WTC11 (cell line): ENCODE measurements around the gene IQGAP2. TPM values are rescaled to one million over a fixed set of nuclear protein-coding genes. Genes with fewer than 3 reads are reported as not detected.

Experiments used
- ATAC-seq: fragments of 200-7000 bp; cut with Tn5 transposase; 2 replicates; pipeline ENCODE4 v1.10.0; 2021; ENCODE audit warnings: mild to moderate bottlenecking, moderate library complexity
- CTCF ChIA-PET: fragments of 300-600 bp; sonication (Branson Sonifier 250); formaldehyde crosslinking; loops from one replicate; lab custom pipeline; 2021; ENCODE audit warnings: antibody characterized with exemption; lab: Charles Lee
- POLR2A ChIA-PET: fragments of 350-600 bp; sonication (Branson Sonifier 250); formaldehyde crosslinking; loops from one replicate; lab custom pipeline; 2021; ENCODE audit warnings: antibody characterized with exemption; lab: Charles Lee
- DNase-seq: peaks from one replicate; pipeline ENCODE4 v3.0.0; 2021; ENCODE audit warnings: low spot score
- H3K27ac Mint-ChIP-seq: 2 replicates; pipeline ENCODE4 v1.8.0; 2021; ENCODE audit warnings: mixed read lengths
- H3K27me3 Mint-ChIP-seq: 2 replicates; pipeline ENCODE4 v1.8.0; 2021; ENCODE audit warnings: low read depth, mild to moderate bottlenecking, moderate library complexity, mixed read lengths
- H3K36me3 Mint-ChIP-seq: 2 replicates; pipeline ENCODE4 v1.8.0; 2021; ENCODE audit warnings: mixed read lengths
- H3K4me1 Mint-ChIP-seq: 2 replicates; pipeline ENCODE4 v1.8.0; 2022; ENCODE audit warnings: mixed read lengths
- H3K4me3 Mint-ChIP-seq: 2 replicates; pipeline ENCODE4 v1.8.0; 2021; ENCODE audit warnings: mild to moderate bottlenecking, moderate library complexity, mixed read lengths
- H3K9me3 Mint-ChIP-seq: 2 replicates; pipeline ENCODE4 v1.8.0; 2021; ENCODE audit warnings: mixed read lengths
- ATF1 ChIP-seq: sonication (generic); formaldehyde crosslinking; IDR thresholded peaks from 2 replicates; pipeline ENCODE4 v1.8.1; 2023; ENCODE audit warnings: mild to moderate bottlenecking, moderate library complexity, missing genetic modification reagents
- ATF2 ChIP-seq: sonication (generic); formaldehyde crosslinking; IDR thresholded peaks from 2 replicates; pipeline ENCODE4 v1.8.1; 2022; ENCODE audit warnings: low read depth, missing genetic modification reagents, borderline replicate concordance
- ATF3 ChIP-seq: sonication (generic); formaldehyde crosslinking; conservative IDR thresholded peaks from 2 replicates; pipeline ENCODE4 v1.8.1; 2022; ENCODE audit warnings: mild to moderate bottlenecking, missing genetic modification reagents
- CBFB ChIP-seq: sonication (generic); formaldehyde crosslinking; IDR thresholded peaks from 2 replicates; pipeline ENCODE4 v1.8.1; 2022; ENCODE audit warnings: mild to moderate bottlenecking, low read depth, missing genetic modification reagents
- MYBL2 ChIP-seq: sonication (generic); formaldehyde crosslinking; IDR thresholded peaks from 2 replicates; pipeline ENCODE4 v1.8.1; 2023; ENCODE audit warnings: mild to moderate bottlenecking, moderate library complexity, missing genetic modification reagents
- NR3C1 ChIP-seq: sonication (generic); formaldehyde crosslinking; conservative IDR thresholded peaks from 2 replicates; pipeline ENCODE4 v1.8.1; 2023; ENCODE audit warnings: low read depth, mild to moderate bottlenecking, missing genetic modification reagents
- SP1 ChIP-seq: sonication (generic); formaldehyde crosslinking; conservative IDR thresholded peaks from 2 replicates; pipeline ENCODE4 v1.8.1; 2022; ENCODE audit warnings: missing genetic modification reagents
- STAT6 ChIP-seq: sonication (generic); formaldehyde crosslinking; conservative IDR thresholded peaks from 2 replicates; pipeline ENCODE4 v1.8.1; 2023; ENCODE audit warnings: mild to moderate bottlenecking, low read depth, missing genetic modification reagents, moderate library complexity
- TEAD1 ChIP-seq: sonication (generic); formaldehyde crosslinking; IDR thresholded peaks from 2 replicates; pipeline ENCODE4 v1.8.0; 2022; ENCODE audit warnings: mild to moderate bottlenecking, missing genetic modification reagents
- USF1 ChIP-seq: sonication (generic); formaldehyde crosslinking; IDR thresholded peaks from 2 replicates; pipeline ENCODE4 v1.8.0; 2022; ENCODE audit warnings: mild to moderate bottlenecking, missing genetic modification reagents
- ZNF219 ChIP-seq: sonication (generic); formaldehyde crosslinking; IDR thresholded peaks from 2 replicates; pipeline ENCODE4 v1.8.0; 2023; ENCODE audit warnings: missing genetic modification reagents, mild to moderate bottlenecking, borderline replicate concordance
- ZNF281 ChIP-seq: sonication (generic); formaldehyde crosslinking; IDR thresholded peaks from 2 replicates; pipeline ENCODE4 v1.8.0; 2023; ENCODE audit warnings: mild to moderate bottlenecking, missing genetic modification reagents
- ZNF425 ChIP-seq: fragments of 250-450 bp; sonication (Bioruptor Pico); conservative IDR thresholded peaks from 2 replicates; pipeline ENCODE4 v1.9.0; 2021; ENCODE audit warnings: mild to moderate bottlenecking
- total RNA-seq: library from RNA; stranded (reverse); gene quantifications from 3 replicates; pipeline ENCODE4 v1.2.3, GENCODE V29; 2021

IQGAP2 gene
- total RNA-seq, 1 experiment from 2014 or later: 70.6 TPM

GRCh38 chr5:76717222-76718083 is 314.4 kb downstream of the IQGAP2 start:
- H3K4me3 Mint-ChIP-seq: peak overlapping the region; percentile 89
- ChIA-PET CTCF (interaction anchor here (0.6 to 3.0 kb wide), 4 partner anchors 57 to 151 kb away, joined by 3 to 19 read pairs (median 4); partner anchors contain the start of gene F2RL1), POLR2A (no interaction called here)
- peaks cover 28% of the 10 kb centered on the region for H3K4me1 Mint-ChIP-seq
- ATAC-seq (no peak), DNase-seq (no peak)
- no peak for TF ChIP-seq USF1 (CRISPR knock-in tag)
- H3K27me3 Mint-ChIP-seq: peaks cover 34% of the 10 kb centered on the region
- no peaks in the 10 kb centered on the region for H3K36me3 Mint-ChIP-seq
- no peaks in the 10 kb centered on the region for H3K9me3 Mint-ChIP-seq
- no peak overlapping the region for H3K27ac Mint-ChIP-seq

GRCh38 chr5:76718381-76718832 is 315.3 kb downstream of the IQGAP2 start:
- POLR2A ChIA-PET: no interaction called here
- peaks cover 30% of the 10 kb centered on the region for H3K27me3 Mint-ChIP-seq
- no peak overlapping the region for H3K27ac Mint-ChIP-seq
- ATAC-seq (no peak), DNase-seq (no peak)
- no peaks in the 10 kb centered on the region for H3K9me3 Mint-ChIP-seq
- CTCF ChIA-PET: interaction anchor here (3.0 kb wide), 1 partner anchor 56 kb away, joined by 19 read pairs; no protein-coding TSS in a partner anchor
- no peaks in the 10 kb centered on the region for H3K36me3 Mint-ChIP-seq
- TF ChIP-seq SP1 (CRISPR knock-in tag) (no peak), MYBL2 (CRISPR knock-in tag) (no peak), ZNF281 (CRISPR knock-in tag) (no peak), CBFB (CRISPR knock-in tag) (no peak), ATF1 (CRISPR knock-in tag) (no peak), TEAD1 (no peak), ATF2 (no peak), ATF3 (CRISPR knock-in tag) (no peak), STAT6 (no peak), USF1 (CRISPR knock-in tag) (no peak), ZNF425 (CRISPR knock-in tag) (no peak), ZNF219 (no peak), NR3C1 (no peak)
- no peak overlapping the region for H3K4me3 Mint-ChIP-seq
- H3K4me1 Mint-ChIP-seq: peaks cover 28% of the 10 kb centered on the region
